Small intestine (tissue), 7 donors: Measurements from ENCODE around the gene AGTPBP1. TPM values are rescaled to one million over a fixed set of nuclear protein-coding genes. Genes with fewer than 3 reads are reported as not detected.

Experiments used
- DNase-seq, 2 donors: peaks; one replicate each; pipeline versions ENCODE4 v3.0.0 to v3.0.0-alpha.2; 2013
- FAIRE-seq: peaks from 2 replicates; lab custom pipeline; 2012; peaks lifted over from hg19 to GRCh38; lab: Jason Lieb, UNC
- H3K27ac ChIP-seq, 3 donors: one replicate each; pipeline ENCODE4 v1.5.1; 2013; ENCODE audit warnings: low read length in 2 of 3, mild to moderate bottlenecking in 2 of 3, control low read depth in 1 of 3, inconsistent platforms in 1 of 3, low read depth in 1 of 3, moderate library complexity in 1 of 3
- H3K27me3 ChIP-seq, 3 donors: one replicate each; pipeline ENCODE4 v1.6.1; 2013; ENCODE audit warnings: low read length in 3 of 3, inconsistent platforms in 1 of 3; ENCODE audit not compliant: control insufficient read depth in 3 of 3, insufficient read depth in 3 of 3
- H3K36me3 ChIP-seq, 3 donors: one replicate each; pipeline ENCODE4 v1.6.1; 2013; ENCODE audit warnings: low read length in 3 of 3, inconsistent platforms in 1 of 3, low read depth in 1 of 3, mild to moderate bottlenecking in 1 of 3, moderate library complexity in 1 of 3; ENCODE audit not compliant: control insufficient read depth in 3 of 3, insufficient read depth in 2 of 3
- H3K4me1 ChIP-seq, 3 donors: one replicate each; pipeline ENCODE4 v1.6.1; 2013; ENCODE audit warnings: low read length in 2 of 3, inconsistent platforms in 1 of 3, low read depth in 1 of 3, mild to moderate bottlenecking in 1 of 3, moderate library complexity in 1 of 3; ENCODE audit not compliant: control insufficient read depth in 3 of 3, insufficient read depth in 2 of 3
- H3K4me3 ChIP-seq, 3 donors: one replicate each; pipeline ENCODE4 v1.5.1; 2013; ENCODE audit warnings: low read length in 3 of 3, control low read depth in 1 of 3, inconsistent platforms in 1 of 3, low read depth in 1 of 3, mild to moderate bottlenecking in 1 of 3, moderate library complexity in 1 of 3
- H3K9me3 ChIP-seq, 2 donors: one replicate each; pipeline ENCODE4 v1.6.1; 2013; ENCODE audit warnings: low read depth in 1 of 2, low read length in 1 of 2; ENCODE audit not compliant: control insufficient read depth in 2 of 2, insufficient read depth in 1 of 2
- WGBS, 3 donors: extraction: QIAGEN DNeasy Blood & Tissue Kit; methylation state at CpG; one replicate each; pipeline ENCODE4 v1.1.7; 2013; 5-methylcytosine and 5-hydroxymethylcytosine counted together
- polyA plus RNA-seq, 4 donors: library from polyadenylated mRNA; stranded (reverse) in 3 of 4; unstranded in 1 of 4; fragments of 200-250 nt in 3 of 4; fragments of 120-200 nt in 1 of 4; gene quantifications; one replicate each; pipeline versions ENCODE4 v1.2.1 to v1.2.3, GENCODE V29; 2013
- donor health status: healthy with polysubstance abuse.
- donor health status: control.
- donor health status: control.
- donor health status: Bipolar disorder and iron deficiency.
- donor health status: healthy.

AGTPBP1 gene
- polyA plus RNA-seq, 4 donors: 2.7 to 10.4 (median 4.1) TPM

- FAIRE-seq (no peak), DNase-seq (no peak)
- Histone ChIP-seq H3K9me3 (no peaks in the 10 kb centered on the region), H3K36me3 (no peaks in the 10 kb centered on the region), H3K4me3 (no peak overlapping the region), H3K27ac (no peak overlapping the region), H3K27me3 (no peaks in the 10 kb centered on the region), H3K4me1 (no peaks in the 10 kb centered on the region)
- WGBS, 3 donors: 90 to 93% (median 92%) methylated on average over 2 of the region's 2 CpGs
Measured at GRCh38 chr9:85713897-85714296, 27.9 kb downstream of the AGTPBP1 start.

DNA sequence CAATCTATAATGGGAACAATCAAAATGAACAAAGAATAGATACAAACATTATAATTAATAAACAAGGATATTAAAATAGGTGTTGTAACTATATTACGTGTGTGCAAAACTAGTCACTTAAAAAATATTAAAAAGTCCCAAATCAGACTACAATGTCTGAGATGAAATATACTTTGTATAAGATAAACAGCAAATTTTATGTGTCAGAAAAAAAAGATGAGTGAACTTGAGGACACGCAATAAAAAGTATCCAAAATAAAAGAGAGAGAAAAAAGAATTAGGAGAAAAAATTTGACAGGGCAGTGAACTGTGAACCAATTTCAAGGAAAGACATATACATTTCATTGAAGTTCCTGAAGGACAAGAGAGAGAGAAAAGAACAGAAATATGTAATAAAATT, 37.0 kb downstream of the AGTPBP1 start:
- no peaks in the 10 kb centered on the region for H3K36me3 ChIP-seq
- DNase-seq (no peak), FAIRE-seq (peak; percentile 36)
- peaks cover 0 to 2% of the 10 kb centered on the region in 2 donors for H3K9me3 ChIP-seq
- no peak overlapping the region for H3K27ac ChIP-seq
- 97 to 99% (median 98%) methylated on average over 2 of the region's 2 CpGs for WGBS, 3 donors
- H3K27me3 ChIP-seq: no peaks in the 10 kb centered on the region
- H3K4me1 ChIP-seq: peaks cover 0 to 3% (median 0%) of the 10 kb centered on the region in 3 donors
- no peak overlapping the region for H3K4me3 ChIP-seq

DNA sequence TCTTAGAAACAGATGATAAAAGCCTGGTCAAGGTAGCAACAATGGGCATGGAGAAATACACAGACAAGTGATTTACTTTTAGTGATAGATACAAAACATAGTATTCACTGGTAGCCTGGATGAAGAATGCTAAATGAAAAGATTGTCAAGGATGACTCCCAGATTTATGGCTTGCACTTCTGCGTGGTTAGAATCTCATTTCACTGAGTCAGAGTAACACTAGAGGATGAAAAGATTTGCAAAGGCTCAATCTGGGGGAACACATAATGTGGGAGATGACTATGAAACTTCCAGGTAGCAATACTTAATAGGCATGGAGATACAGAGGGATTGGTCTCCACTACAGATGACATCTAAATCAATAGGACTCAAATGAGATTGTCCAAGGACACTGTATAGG, 38.4 kb downstream of the AGTPBP1 start:
- no peak for FAIRE-seq

GRCh38 chr9:85702726-85703289, 38.9 kb downstream of the AGTPBP1 start:
- FAIRE-seq (no peak), DNase-seq (no peak)
- no peak overlapping the region for H3K4me3 ChIP-seq
- no peaks in the 10 kb centered on the region for H3K27me3 ChIP-seq
- H3K27ac ChIP-seq: no peak overlapping the region
- H3K9me3 ChIP-seq: no peaks in the 10 kb centered on the region
- H3K36me3 ChIP-seq: no peaks in the 10 kb centered on the region
- peaks cover 0 to 3% (median 0%) of the 10 kb centered on the region in 3 donors for H3K4me1 ChIP-seq

More for the DNA sequence above, 38.4 kb downstream of the AGTPBP1 start:
- Histone ChIP-seq H3K9me3 (peaks cover 0 to 1% of the 10 kb centered on the region in 2 donors), H3K27ac (no peak overlapping the region), H3K27me3 (no peaks in the 10 kb centered on the region), H3K4me3 (no peak overlapping the region), H3K4me1 (peaks cover 0 to 3% (median 0%) of the 10 kb centered on the region in 3 donors), H3K36me3 (no peaks in the 10 kb centered on the region)
- DNase-seq: no peak
- 92 to 100% (median 96%) methylated on average over 1 of the region's 1 CpG for WGBS, 3 donors

DNA sequence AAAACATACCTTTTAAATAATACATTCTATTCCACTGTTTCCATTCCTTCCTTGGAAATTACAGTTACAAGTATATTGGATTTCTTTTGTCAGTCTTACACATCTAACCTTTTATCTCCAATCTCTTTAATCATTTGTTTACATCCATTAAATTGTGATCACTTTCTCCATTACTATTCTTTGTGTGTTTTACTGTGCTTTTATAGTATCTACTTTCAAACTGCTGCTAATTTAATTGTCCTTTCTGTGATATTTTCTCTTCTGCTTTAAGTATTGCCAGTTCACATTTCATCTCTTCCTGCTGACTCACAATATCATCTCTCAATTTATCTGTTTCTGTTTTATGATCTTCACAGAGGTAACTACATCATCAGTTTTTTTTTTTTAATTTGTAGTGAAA, 39.6 kb downstream of the AGTPBP1 start:
- no peak overlapping the region for H3K4me3 ChIP-seq
- H3K27ac ChIP-seq: no peak overlapping the region
- DNase-seq: no peak
- no peaks in the 10 kb centered on the region for H3K36me3 ChIP-seq
- H3K27me3 ChIP-seq: no peaks in the 10 kb centered on the region
- H3K4me1 ChIP-seq: peaks cover 0 to 3% (median 0%) of the 10 kb centered on the region in 3 donors
- H3K9me3 ChIP-seq: no peaks in the 10 kb centered on the region
- FAIRE-seq: no peak

- H3K4me3 ChIP-seq: no peak overlapping the region
- no peaks in the 10 kb centered on the region for H3K36me3 ChIP-seq
- no peaks in the 10 kb centered on the region for H3K27me3 ChIP-seq
- no peak overlapping the region for H3K27ac ChIP-seq
- FAIRE-seq (no peak), DNase-seq (no peak)
- no peaks in the 10 kb centered on the region for H3K9me3 ChIP-seq
- WGBS, 3 donors: 81 to 97% (median 85%) methylated on average over 2 of the region's 2 CpGs
- peaks cover 0 to 3% (median 0%) of the 10 kb centered on the region in 3 donors for H3K4me1 ChIP-seq
Measured at GRCh38 chr9:85700330-85700729, 41.4 kb downstream of the AGTPBP1 start.

DNA sequence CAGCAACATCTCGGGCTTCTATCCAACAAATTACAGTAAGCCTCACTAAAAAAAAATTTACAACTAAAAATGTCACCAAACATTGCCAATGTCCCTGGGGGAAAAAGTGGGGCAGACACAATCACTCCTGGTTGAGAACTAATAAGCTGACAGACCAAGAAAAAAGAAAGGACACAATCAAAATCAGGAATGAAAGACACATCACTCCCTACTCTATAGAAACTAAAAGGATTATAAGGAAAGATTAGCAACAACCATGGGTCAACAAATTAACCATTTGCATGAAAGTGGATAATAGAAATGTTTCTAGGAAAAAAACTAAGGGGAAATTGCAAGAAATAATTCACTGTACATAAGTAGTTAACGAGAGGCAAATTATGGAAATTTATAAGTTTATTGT, 53.4 kb downstream of the AGTPBP1 start:
- Histone ChIP-seq H3K27ac (no peak overlapping the region), H3K4me1 (no peaks in the 10 kb centered on the region), H3K4me3 (no peak overlapping the region), H3K27me3 (no peaks in the 10 kb centered on the region), H3K9me3 (peaks cover 0 to 2% of the 10 kb centered on the region in 2 donors), H3K36me3 (peaks cover 0 to 2% (median 0%) of the 10 kb centered on the region in 3 donors)
- 92 to 94% (median 94%) methylated on average over 2 of the region's 2 CpGs for WGBS, 3 donors
- no peak for FAIRE-seq
- no peak for DNase-seq

DNA sequence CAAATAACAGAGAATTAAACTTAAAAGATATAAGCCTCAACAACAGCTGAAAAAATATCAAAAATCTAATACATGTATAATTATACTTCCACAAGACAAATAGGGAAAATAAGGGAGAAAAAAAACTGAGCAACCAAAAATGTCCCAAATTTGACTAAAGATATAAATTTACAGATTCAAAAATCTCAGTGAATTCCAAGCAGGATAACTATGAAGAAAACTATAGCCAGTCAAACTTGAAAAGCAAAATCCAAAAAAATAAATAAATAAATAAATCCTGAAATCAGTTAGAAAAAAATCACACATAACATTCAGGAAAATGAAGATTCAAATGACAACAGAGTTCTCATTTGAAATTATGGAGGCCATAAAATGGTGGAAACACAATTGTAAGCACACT, 56.7 kb downstream of the AGTPBP1 start:
- no peaks in the 10 kb centered on the region for H3K4me1 ChIP-seq
- DNase-seq: no peak
- no peak overlapping the region for H3K27ac ChIP-seq
- peak; percentile 19 for FAIRE-seq
- peaks cover 0 to 2% of the 10 kb centered on the region in 2 donors for H3K9me3 ChIP-seq
- H3K4me3 ChIP-seq: no peak overlapping the region
- H3K36me3 ChIP-seq: no peaks in the 10 kb centered on the region
- no peaks in the 10 kb centered on the region for H3K27me3 ChIP-seq

- WGBS, 3 donors: 90 to 96% (median 94%) methylated on average over 2 of the region's 2 CpGs
- Histone ChIP-seq H3K4me3 (no peak overlapping the region), H3K36me3 (peaks cover 0 to 5% (median 0%) of the 10 kb centered on the region in 3 donors), H3K27ac (no peak overlapping the region), H3K9me3 (no peaks in the 10 kb centered on the region), H3K4me1 (no peaks in the 10 kb centered on the region), H3K27me3 (no peaks in the 10 kb centered on the region)
- no peak for FAIRE-seq
- no peak for DNase-seq
Measured at GRCh38 chr9:85676790-85677189, 65.0 kb downstream of the AGTPBP1 start.
